ENCODE data around the gene GRK7. TPM values are rescaled to one million over a fixed set of nuclear protein-coding genes. Genes with fewer than 3 reads are reported as not detected.

The GRK7 gene
- total RNA-seq, 1 experiment from 2014 or later = not detected

GRCh38 chr3:141738022-141738890, 25.0 kb upstream of the GRK7 start, which contains the start of gene RNF7:
Gene RNF7, plus strand, starts transcription at chr3:141738298. Its CDS starts 44 bp downstream, at chr3:141738342.
- BruUV-seq (replicated peaks) = no TSS peak
- H3K27me3 ChIP-seq (ENCODE audit: insufficient read depth, low read length) = no peaks in the 10 kb centered on the region
- ChIA-PET POLR2A (interaction anchor here (1.3 kb wide), 1 partner anchor 202 kb away, joined by 4 read pairs; no protein-coding TSS in a partner anchor), RAD21 (ENCODE audit: low non-redundant PET in 1 of 2, low total read pairs in 2 of 2, uncharacterized antibody in 2 of 2, unreplicated experiment in 2 of 2) (interaction anchor here (0.6 to 1.1 kb wide), 3 partner anchors 136 to 140 kb away, joined by 3 to 5 read pairs (median 4); no protein-coding TSS in a partner anchor), CTCF (interaction anchor here (0.7 to 2.5 kb wide), 6 partner anchors 14 to 267 kb away, joined by 3 to 6 read pairs (median 3); no protein-coding TSS in a partner anchor)
- H4K20me1 ChIP-seq (ENCODE audit: insufficient read depth) = peaks cover 11% of the 10 kb centered on the region; the same call in 1 of the 2 replicates
- H3K27ac ChIP-seq (ENCODE audit: low read depth, low read length) = peak within 1 kb of the TSS; percentile 84
- H3K36me3 ChIP-seq (ENCODE audit: control insufficient read depth in 1 of 2, insufficient read depth in 2 of 2, low read length in 2 of 2) = peaks cover 2 to 11% of the 10 kb centered on the region in 2 experiments; a peak in 2 of 4 replicates
- peaks cover 51% of the 10 kb centered on the region for H3K79me2 ChIP-seq (ENCODE audit: insufficient read depth, low read length)
- no peaks in the 10 kb centered on the region for H3K9me2 ChIP-seq (ENCODE audit: insufficient read depth)
- intact Hi-C loops (cut with micrococcal nuclease) = loop anchor here (1.0 to 5.0 kb wide), 5 partner anchors 137 to 542 kb away; partner anchors contain the start of gene ZBTB38
- H3K4me1 ChIP-seq (ENCODE audit: control insufficient read depth in 1 of 2, insufficient read depth in 2 of 2, low read length in 2 of 2) = peaks cover 9 to 11% of the 10 kb centered on the region in 2 experiments
- peak within 1 kb of the TSS; percentile 75 for H3K4me2 ChIP-seq (ENCODE audit: low read length)
- H3K9ac ChIP-seq (ENCODE audit: low read length) = peak within 1 kb of the TSS; percentile 93
- peak; percentile 90 for DNase-seq (ENCODE audit: low read depth, low spot score)
- ATAC-seq = peak; percentile 93
- peak within 1 kb of the TSS; percentile 73 to 91 for H3K4me3 ChIP-seq (replicated peaks in 1 of 2; ENCODE audit: low read depth in 1 of 2, low read length in 2 of 2)
- H3K9me3 ChIP-seq (ENCODE audit: control insufficient read depth in 1 of 2, insufficient read depth in 1 of 2, low read depth in 1 of 2, low read length in 2 of 2) = no peaks in the 10 kb centered on the region
- H2AFZ ChIP-seq (ENCODE audit: low read depth, low read length, poor library complexity, severe bottlenecking) = peak within 1 kb of the TSS; percentile 100
- TF ChIP-seq SIN3A (IDR thresholded peaks at IDR 0.05; ENCODE audit: low read depth) (peak; percentile 63), FOSL1 (IDR thresholded peaks at IDR 0.05; ENCODE audit: low read depth) (0 out of 2 replicates have a peak, but pooled peaks have one; percentile 22), REST (IDR thresholded peaks at IDR 0.05; ENCODE audit: low read depth) (no peak), ZNF274 (IDR thresholded peaks at IDR 0.05; ENCODE audit: low read depth, low read length) (no peak), TCF7L2 (IDR thresholded peaks at IDR 0.05; ENCODE audit: borderline replicate concordance, extremely low read depth, insufficient read depth, insufficient read length) (no peak), ATF3 (IDR thresholded peaks at IDR 0.05) (no peak), CEBPB (IDR thresholded peaks at IDR 0.05; ENCODE audit: low read depth) (no peak; the same call in 1 of the 2 replicates), ELF1 (IDR thresholded peaks at IDR 0.05; ENCODE audit: borderline replicate concordance, low read depth) (no peak), POLR2A (IDR thresholded peaks at IDR 0.05; ENCODE audit: borderline replicate concordance, extremely low read depth, insufficient read depth, insufficient read length) (peak; percentile 82), JUND (IDR thresholded peaks at IDR 0.05) (0 out of 2 replicates have a peak, but pooled peaks have one; percentile 5), EZH2phosphoT487 (IDR thresholded peaks at IDR 0.05; ENCODE audit: borderline replicate concordance) (no peak), EZH2 (IDR thresholded peaks at IDR 0.05) (no peak), EGR1 (IDR thresholded peaks at IDR 0.05; ENCODE audit: low read depth) (peak; percentile 76; the same call in 1 of the 2 replicates), CBX3 (IDR thresholded peaks at IDR 0.05; ENCODE audit: low read depth) (peak; percentile 69; the same call in 1 of the 2 replicates), YY1 (IDR thresholded peaks at IDR 0.05; ENCODE audit: extremely low read depth, insufficient replicate concordance, low read depth, low read length) (peak; percentile 90), SRF (IDR thresholded peaks at IDR 0.05; ENCODE audit: low read depth) (peak; percentile 88), POLR2AphosphoS5 (IDR thresholded peaks at IDR 0.05; ENCODE audit: low read depth, low read length) (peak; percentile 90), ZFX (IDR thresholded peaks at IDR 0.05) (peak; percentile 99)
- TF ChIP-seq, protein P1, sequence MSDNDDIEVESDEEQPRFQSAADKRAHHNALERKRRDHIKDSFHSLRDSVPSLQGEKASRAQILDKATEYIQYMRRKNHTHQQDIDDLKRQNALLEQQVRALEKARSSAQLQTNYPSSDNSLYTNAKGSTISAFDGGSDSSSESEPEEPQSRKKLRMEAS (IDR thresholded peaks at IDR 0.05) = peak; percentile 81
- TF ChIP-seq, protein P2, sequence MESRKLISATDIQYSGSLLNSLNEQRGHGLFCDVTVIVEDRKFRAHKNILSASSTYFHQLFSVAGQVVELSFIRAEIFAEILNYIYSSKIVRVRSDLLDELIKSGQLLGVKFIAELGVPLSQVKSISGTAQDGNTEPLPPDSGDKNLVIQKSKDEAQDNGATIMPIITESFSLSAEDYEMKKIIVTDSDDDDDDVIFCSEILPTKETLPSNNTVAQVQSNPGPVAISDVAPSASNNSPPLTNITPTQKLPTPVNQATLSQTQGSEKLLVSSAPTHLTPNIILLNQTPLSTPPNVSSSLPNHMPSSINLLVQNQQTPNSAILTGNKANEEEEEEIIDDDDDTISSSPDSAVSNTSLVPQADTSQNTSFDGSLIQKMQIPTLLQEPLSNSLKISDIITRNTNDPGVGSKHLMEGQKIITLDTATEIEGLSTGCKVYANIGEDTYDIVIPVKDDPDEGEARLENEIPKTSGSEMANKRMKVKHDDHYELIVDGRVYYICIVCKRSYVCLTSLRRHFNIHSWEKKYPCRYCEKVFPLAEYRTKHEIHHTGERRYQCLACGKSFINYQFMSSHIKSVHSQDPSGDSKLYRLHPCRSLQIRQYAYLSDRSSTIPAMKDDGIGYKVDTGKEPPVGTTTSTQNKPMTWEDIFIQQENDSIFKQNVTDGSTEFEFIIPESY (IDR thresholded peaks at IDR 0.05; ENCODE audit: extremely low read depth, insufficient replicate concordance, low read length) = peak; percentile 28
